ENCODE results near the gene FGF5. TPM values are rescaled to one million over a fixed set of nuclear protein-coding genes. Genes with fewer than 3 reads are reported as not detected.

Gene FGF5
- total RNA-seq, 1 experiment from 2014 or later, result 2.6 TPM

DNA sequence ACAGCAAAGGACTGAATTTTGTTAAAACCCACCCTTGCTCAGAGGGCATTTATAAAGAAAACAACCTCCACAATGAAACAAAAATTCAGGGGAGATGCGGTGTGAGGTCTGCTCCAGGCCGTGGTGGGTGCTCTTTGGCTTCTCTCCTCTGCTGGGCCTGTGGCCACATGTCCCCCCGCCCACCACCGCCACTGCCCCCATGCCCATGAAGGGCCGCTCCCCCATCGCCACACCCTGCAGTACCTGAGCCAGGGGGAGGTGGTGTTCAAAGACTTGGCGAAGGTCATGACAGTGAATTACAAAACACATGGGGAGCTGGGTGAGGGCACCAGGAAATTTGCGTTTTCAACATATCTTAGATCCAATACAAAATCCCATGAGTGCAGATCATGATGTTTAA lies 54.9 kb downstream of the FGF5 start:
- CTCF ChIA-PET, result no interaction called here

DNA sequence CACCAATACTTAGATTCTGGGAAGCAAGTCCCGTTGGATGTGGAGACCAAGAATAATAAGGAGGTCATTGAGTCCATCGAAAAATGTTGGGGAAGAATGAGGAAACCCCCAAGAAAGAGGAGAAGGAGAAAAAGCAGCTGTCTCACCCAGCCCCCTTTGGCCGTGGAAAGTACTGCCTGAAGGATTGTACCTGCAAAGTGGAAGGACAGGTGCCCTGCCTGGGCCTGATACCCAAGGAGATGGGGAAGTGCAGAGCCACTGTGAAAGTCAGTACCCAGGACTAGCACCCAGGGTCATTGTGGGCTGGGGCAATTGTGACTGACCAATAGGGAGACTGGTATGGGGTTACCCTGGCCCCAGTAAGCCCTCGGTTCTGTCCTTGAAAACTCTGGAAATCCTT lies 55.3 kb downstream of the FGF5 start:
- intact Hi-C loops (cut with micrococcal nuclease), result loop anchor here (2.0 kb wide), 2 partner anchors 55 to 101 kb away; partner anchors contain the start of gene FGF5

More for the DNA sequence above, 54.9 kb downstream of the FGF5 start:
- Histone ChIP-seq H3K9me2 (replicated peaks; ENCODE audit: low read length) (no peaks in the 10 kb centered on the region), H4K20me1 (ENCODE audit: low read length) (no peaks in the 10 kb centered on the region), H3K27ac (ENCODE audit: low read length) (no peak overlapping the region), H3K27me3 (ENCODE audit: low read length) (no peaks in the 10 kb centered on the region), H3K4me2 (ENCODE audit: low read length) (no peak overlapping the region), H3K36me3 (ENCODE audit: low read depth, low read length) (no peaks in the 10 kb centered on the region), H2AFZ (ENCODE audit: low read length) (no peak overlapping the region), H3K4me1 (ENCODE audit: insufficient read depth, low read length) (peaks cover 14% of the 10 kb centered on the region), H3K9me3 (ENCODE audit: low read length) (no peaks in the 10 kb centered on the region), H3K9ac (ENCODE audit: low read length) (no peak overlapping the region), H3K4me3 (ENCODE audit: low read length) (no peak overlapping the region), H3F3A (ENCODE audit: low read length, unreplicated experiment) (no peaks in the 10 kb centered on the region), H3K79me2 (ENCODE audit: low read length) (no peaks in the 10 kb centered on the region)
- BruUV-seq (replicated peaks), result no TSS peak
- ATAC-seq (no peak), DNase-seq (no peak)
- TF ChIP-seq EZH2 (IDR thresholded peaks at IDR 0.05; ENCODE audit: low read length, unreplicated experiment) (no peak), EZH2phosphoT487 (IDR thresholded peaks at IDR 0.05; ENCODE audit: borderline replicate concordance, low read length) (no peak)
- TF ChIP-seq, protein P1, sequence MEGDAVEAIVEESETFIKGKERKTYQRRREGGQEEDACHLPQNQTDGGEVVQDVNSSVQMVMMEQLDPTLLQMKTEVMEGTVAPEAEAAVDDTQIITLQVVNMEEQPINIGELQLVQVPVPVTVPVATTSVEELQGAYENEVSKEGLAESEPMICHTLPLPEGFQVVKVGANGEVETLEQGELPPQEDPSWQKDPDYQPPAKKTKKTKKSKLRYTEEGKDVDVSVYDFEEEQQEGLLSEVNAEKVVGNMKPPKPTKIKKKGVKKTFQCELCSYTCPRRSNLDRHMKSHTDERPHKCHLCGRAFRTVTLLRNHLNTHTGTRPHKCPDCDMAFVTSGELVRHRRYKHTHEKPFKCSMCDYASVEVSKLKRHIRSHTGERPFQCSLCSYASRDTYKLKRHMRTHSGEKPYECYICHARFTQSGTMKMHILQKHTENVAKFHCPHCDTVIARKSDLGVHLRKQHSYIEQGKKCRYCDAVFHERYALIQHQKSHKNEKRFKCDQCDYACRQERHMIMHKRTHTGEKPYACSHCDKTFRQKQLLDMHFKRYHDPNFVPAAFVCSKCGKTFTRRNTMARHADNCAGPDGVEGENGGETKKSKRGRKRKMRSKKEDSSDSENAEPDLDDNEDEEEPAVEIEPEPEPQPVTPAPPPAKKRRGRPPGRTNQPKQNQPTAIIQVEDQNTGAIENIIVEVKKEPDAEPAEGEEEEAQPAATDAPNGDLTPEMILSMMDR (conservative IDR thresholded peaks at IDR 0.05; ENCODE audit: low read depth, low read length), result no peak
- intact Hi-C loops (cut with micrococcal nuclease), result no loop called here
- POLR2A ChIA-PET (ENCODE audit: unreplicated experiment), result no interaction called here

DNA sequence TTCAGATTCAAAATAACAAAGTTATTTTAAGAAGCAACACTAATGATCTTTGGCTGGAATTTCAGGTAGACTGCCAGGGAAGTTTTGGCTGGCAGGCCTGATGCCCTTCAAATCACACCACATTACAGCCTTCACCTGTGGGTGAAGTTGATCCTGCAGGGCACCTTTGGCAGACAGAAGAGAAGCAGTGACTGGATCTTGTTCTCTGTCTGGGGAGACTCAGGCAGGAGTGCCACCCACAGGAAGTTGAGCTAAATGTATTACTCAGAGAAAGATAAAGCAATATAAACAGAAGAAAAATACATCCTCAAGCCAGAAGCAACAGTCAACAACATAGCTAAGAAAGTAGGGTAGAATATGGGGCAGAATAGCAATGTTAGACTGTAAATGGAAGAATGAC lies 56.3 kb downstream of the FGF5 start:
- ATAC-seq (peak; percentile 99), DNase-seq (peak; percentile 68)
- no peaks in the 10 kb centered on the region for H4K20me1 ChIP-seq (ENCODE audit: low read length)
- H3K9me2 ChIP-seq (replicated peaks; ENCODE audit: low read length), result no peaks in the 10 kb centered on the region
- H3K4me3 ChIP-seq (ENCODE audit: low read length), result no peak overlapping the region
- no peaks in the 10 kb centered on the region for H3K79me2 ChIP-seq (ENCODE audit: low read length)
- ChIA-PET POLR2A (ENCODE audit: unreplicated experiment) (interaction anchor here (0.7 kb wide), 1 partner anchor 89 kb away, joined by 3 read pairs; no protein-coding TSS in a partner anchor), CTCF (interaction anchor here (0.5 to 1.6 kb wide), 7 partner anchors 11 to 110 kb away, joined by 3 to 16 read pairs (median 4); partner anchors contain the start of gene FGF5)
- intact Hi-C loops (cut with micrococcal nuclease), result loop anchor here (2.0 kb wide), 2 partner anchors 56 to 102 kb away; partner anchors contain the start of gene FGF5
- H3K27me3 ChIP-seq (ENCODE audit: low read length), result no peaks in the 10 kb centered on the region
- no peak overlapping the region for H3K9ac ChIP-seq (ENCODE audit: low read length)
- no peak overlapping the region for H3K4me2 ChIP-seq (ENCODE audit: low read length)
- peaks cover 13% of the 10 kb centered on the region for H3K4me1 ChIP-seq (ENCODE audit: insufficient read depth, low read length)
- TF ChIP-seq, protein P1 (conservative IDR thresholded peaks at IDR 0.05; ENCODE audit: low read depth, low read length), result peak; percentile 63
- TF ChIP-seq EZH2phosphoT487 (IDR thresholded peaks at IDR 0.05; ENCODE audit: borderline replicate concordance, low read length) (no peak), EZH2 (IDR thresholded peaks at IDR 0.05; ENCODE audit: low read length, unreplicated experiment) (no peak)
- no TSS peak for BruUV-seq (replicated peaks)
- no peaks in the 10 kb centered on the region for H3K9me3 ChIP-seq (ENCODE audit: low read length)
- H2AFZ ChIP-seq (ENCODE audit: low read length), result no peak overlapping the region
- no peaks in the 10 kb centered on the region for H3K36me3 ChIP-seq (ENCODE audit: low read depth, low read length)
- no peak overlapping the region for H3K27ac ChIP-seq (ENCODE audit: low read length)
- no peaks in the 10 kb centered on the region for H3F3A ChIP-seq (ENCODE audit: low read length, unreplicated experiment)

More for the DNA sequence above, 55.3 kb downstream of the FGF5 start:
- Histone ChIP-seq H3K9ac (ENCODE audit: low read length) (no peak overlapping the region), H3F3A (ENCODE audit: low read length, unreplicated experiment) (no peaks in the 10 kb centered on the region), H3K79me2 (ENCODE audit: low read length) (no peaks in the 10 kb centered on the region), H3K36me3 (ENCODE audit: low read depth, low read length) (no peaks in the 10 kb centered on the region), H3K9me3 (ENCODE audit: low read length) (no peaks in the 10 kb centered on the region), H3K4me2 (ENCODE audit: low read length) (no peak overlapping the region), H3K27me3 (ENCODE audit: low read length) (no peaks in the 10 kb centered on the region), H3K27ac (ENCODE audit: low read length) (no peak overlapping the region), H3K4me1 (ENCODE audit: insufficient read depth, low read length) (peaks cover 13% of the 10 kb centered on the region), H3K9me2 (replicated peaks; ENCODE audit: low read length) (no peaks in the 10 kb centered on the region), H3K4me3 (ENCODE audit: low read length) (no peak overlapping the region), H2AFZ (ENCODE audit: low read length) (no peak overlapping the region), H4K20me1 (ENCODE audit: low read length) (no peaks in the 10 kb centered on the region)
- TF ChIP-seq EZH2phosphoT487 (IDR thresholded peaks at IDR 0.05; ENCODE audit: borderline replicate concordance, low read length) (no peak), EZH2 (IDR thresholded peaks at IDR 0.05; ENCODE audit: low read length, unreplicated experiment) (no peak)
- TF ChIP-seq, protein P1 (conservative IDR thresholded peaks at IDR 0.05; ENCODE audit: low read depth, low read length), result no peak
- ATAC-seq (no peak), DNase-seq (no peak)
- BruUV-seq (replicated peaks), result no TSS peak
- CTCF ChIA-PET, result no interaction called here
- POLR2A ChIA-PET (ENCODE audit: unreplicated experiment), result no interaction called here
